Measurements from ENCODE around the gene HDDC2. TPM values are rescaled to one million over a fixed set of nuclear protein-coding genes. Genes with fewer than 3 reads are reported as not detected.

Gene HDDC2
- total and polyA plus RNA-seq, 9 of the 15 experiments (the other 6 are each of a cell fraction or from before 2014, with no cell fraction given), result 194 to 632 (median 294) TPM

DNA sequence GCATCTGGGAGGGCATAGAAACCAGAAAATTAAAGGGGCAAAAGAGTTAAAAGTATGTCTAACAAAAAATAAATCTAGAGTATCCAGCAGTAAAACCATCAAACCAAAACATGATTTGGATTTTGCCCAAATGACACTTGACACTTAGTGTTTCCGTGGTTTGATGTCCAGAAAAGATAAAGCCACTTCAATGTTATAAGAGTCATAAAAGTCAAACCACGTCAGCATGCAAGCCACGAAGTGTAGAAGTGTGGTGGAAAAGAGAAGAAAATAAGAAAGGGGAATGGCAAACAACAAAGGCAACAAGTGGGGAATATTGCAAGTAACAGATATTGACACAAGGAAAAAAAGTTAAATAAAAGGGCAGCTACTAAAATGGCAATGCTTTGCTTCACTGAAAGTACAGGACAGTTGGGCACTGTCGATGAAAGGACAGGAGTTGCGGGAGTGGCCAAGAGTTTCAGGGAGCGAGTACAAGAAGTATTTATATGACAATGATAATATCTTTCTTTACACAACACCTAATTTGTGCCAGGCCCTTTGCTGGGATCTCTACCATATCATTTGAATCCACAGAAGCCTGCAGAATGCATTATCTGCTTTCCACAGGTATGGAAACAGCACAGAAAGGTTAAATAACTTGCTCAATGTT, 6.3 kb upstream of the HDDC2 start (continued):
- TF ChIP-seq ZNF408 (CRISPR knock-in tag; IDR thresholded peaks at IDR 0.05; ENCODE audit: low read depth), result no peak
- no peak for TF ChIP-seq ZFP1 (CRISPR knock-in tag; IDR thresholded peaks at IDR 0.05)
- TF ChIP-seq ZNF76 (CRISPR knock-in tag; IDR thresholded peaks at IDR 0.05; ENCODE audit: borderline replicate concordance), result no peak
- no peak for TF ChIP-seq ZNF431 (CRISPR knock-in tag; IDR thresholded peaks at IDR 0.05)
- no peak for TF ChIP-seq BDP1 (IDR thresholded peaks at IDR 0.05; ENCODE audit: insufficient read depth, insufficient read length)
- no peak for TF ChIP-seq NR1H2 (CRISPR knock-in tag; IDR thresholded peaks at IDR 0.05)
- TF ChIP-seq CREM (IDR thresholded peaks at IDR 0.05; ENCODE audit: low read depth), result peak; percentile 36; the same call in 1 of the 2 replicates
- TF ChIP-seq XRCC3 (IDR thresholded peaks at IDR 0.05), result no peak
- no peak for TF ChIP-seq TSC22D4 (tag; IDR thresholded peaks at IDR 0.05)
- TF ChIP-seq ETS2 (tag; IDR thresholded peaks at IDR 0.05; ENCODE audit: borderline replicate concordance, poor library complexity, severe bottlenecking), result no peak
- no peak for TF ChIP-seq TOE1 (IDR thresholded peaks at IDR 0.05; ENCODE audit: borderline replicate concordance)
- TF ChIP-seq TOE1 (CRISPR knock-in tag; IDR thresholded peaks at IDR 0.05; ENCODE audit: borderline replicate concordance, low read depth), result no peak
- TF ChIP-seq TBP (optimal IDR thresholded peaks at IDR 0.05; ENCODE audit: low read depth, low read length), result no peak
- TF ChIP-seq, protein P1, sequence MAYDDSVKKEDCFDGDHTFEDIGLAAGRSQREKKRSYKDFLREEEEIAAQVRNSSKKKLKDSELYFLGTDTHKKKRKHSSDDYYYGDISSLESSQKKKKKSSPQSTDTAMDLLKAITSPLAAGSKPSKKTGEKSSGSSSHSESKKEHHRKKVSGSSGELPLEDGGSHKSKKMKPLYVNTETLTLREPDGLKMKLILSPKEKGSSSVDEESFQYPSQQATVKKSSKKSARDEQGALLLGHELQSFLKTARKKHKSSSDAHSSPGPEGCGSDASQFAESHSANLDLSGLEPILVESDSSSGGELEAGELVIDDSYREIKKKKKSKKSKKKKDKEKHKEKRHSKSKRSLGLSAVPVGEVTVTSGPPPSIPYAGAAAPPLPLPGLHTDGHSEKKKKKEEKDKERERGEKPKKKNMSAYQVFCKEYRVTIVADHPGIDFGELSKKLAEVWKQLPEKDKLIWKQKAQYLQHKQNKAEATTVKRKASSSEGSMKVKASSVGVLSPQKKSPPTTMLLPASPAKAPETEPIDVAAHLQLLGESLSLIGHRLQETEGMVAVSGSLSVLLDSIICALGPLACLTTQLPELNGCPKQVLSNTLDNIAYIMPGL (CRISPR knock-in tag; IDR thresholded peaks at IDR 0.05), result no peak
- no peak for TF ChIP-seq TAF9B (IDR thresholded peaks at IDR 0.05; ENCODE audit: partially characterized antibody)
- no peak for TF ChIP-seq ZNF699 (CRISPR knock-in tag; IDR thresholded peaks at IDR 0.05; ENCODE audit: insufficient replicate concordance)
- no peak for TF ChIP-seq EHMT2 (IDR thresholded peaks at IDR 0.05)
- TF ChIP-seq KAT2B (IDR thresholded peaks at IDR 0.05; ENCODE audit: low read depth, low read length), result no peak
- TF ChIP-seq TCFL5 (CRISPR knock-in tag; conservative IDR thresholded peaks at IDR 0.05), result no peak
- no peak for TF ChIP-seq TRIM24 (IDR thresholded peaks at IDR 0.05)
- TF ChIP-seq ZNF764 (CRISPR knock-in tag; IDR thresholded peaks at IDR 0.05; ENCODE audit: low read depth), result no peak
- no peak for TF ChIP-seq ZNF584 (CRISPR knock-in tag; IDR thresholded peaks at IDR 0.05; ENCODE audit: low read depth)
- TF ChIP-seq, protein P2, sequence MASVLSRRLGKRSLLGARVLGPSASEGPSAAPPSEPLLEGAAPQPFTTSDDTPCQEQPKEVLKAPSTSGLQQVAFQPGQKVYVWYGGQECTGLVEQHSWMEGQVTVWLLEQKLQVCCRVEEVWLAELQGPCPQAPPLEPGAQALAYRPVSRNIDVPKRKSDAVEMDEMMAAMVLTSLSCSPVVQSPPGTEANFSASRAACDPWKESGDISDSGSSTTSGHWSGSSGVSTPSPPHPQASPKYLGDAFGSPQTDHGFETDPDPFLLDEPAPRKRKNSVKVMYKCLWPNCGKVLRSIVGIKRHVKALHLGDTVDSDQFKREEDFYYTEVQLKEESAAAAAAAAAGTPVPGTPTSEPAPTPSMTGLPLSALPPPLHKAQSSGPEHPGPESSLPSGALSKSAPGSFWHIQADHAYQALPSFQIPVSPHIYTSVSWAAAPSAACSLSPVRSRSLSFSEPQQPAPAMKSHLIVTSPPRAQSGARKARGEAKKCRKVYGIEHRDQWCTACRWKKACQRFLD (CRISPR knock-in tag; IDR thresholded peaks at IDR 0.05), result no peak
- no peak for TF ChIP-seq ZNF75A (CRISPR knock-in tag; IDR thresholded peaks at IDR 0.05)
- no peak for TF ChIP-seq HNRNPK (IDR thresholded peaks at IDR 0.05; ENCODE audit: low read depth, low read length, poor library complexity, severe bottlenecking)
- TF ChIP-seq SRSF1 (IDR thresholded peaks at IDR 0.05; ENCODE audit: low read depth, low read length), result no peak
- TF ChIP-seq PHF21A (IDR thresholded peaks at IDR 0.05; ENCODE audit: borderline replicate concordance, low read depth), result no peak
- no peak for TF ChIP-seq NFRKB (IDR thresholded peaks at IDR 0.05; ENCODE audit: low read depth)
